Gastroesophageal sphincter (tissue), 4 donors: ENCODE results near the gene PLEKHA7. TPM values are rescaled to one million over a fixed set of nuclear protein-coding genes. Genes with fewer than 3 reads are reported as not detected.

Experiments
- ATAC-seq: fragments of 150-250 bp; one replicate; pipeline ENCODE4 v1.9.1; 2016; ENCODE audit warnings: mild to moderate bottlenecking, moderate library complexity
- H3K27ac ChIP-seq, 4 donors: fragments of 200-600 bp; sonication (generic) in 3 of 4; 1 replicate in 3 of 4; 2 replicates in 1 of 4; pipeline ENCODE4 v1.5.1; 2016 to 2019
- H3K27me3 ChIP-seq: fragments of 200-600 bp; sonication (generic); one replicate; pipeline ENCODE4 v1.5.1; 2019
- H3K36me3 ChIP-seq, 2 donors: fragments of 200-600 bp; sonication (generic); one replicate each; pipeline ENCODE4 v1.5.1; 2019; ENCODE audit warnings: control low read depth in 1 of 2
- H3K4me1 ChIP-seq, 3 donors: fragments of 200-600 bp; sonication (generic); 1 replicate in 2 of 3; 2 replicates in 1 of 3; pipeline ENCODE4 v1.5.1; 2016 to 2019; ENCODE audit warnings: control low read depth in 2 of 3
- H3K4me3 ChIP-seq, 2 donors: fragments of 200-600 bp; sonication (generic); one replicate each; pipeline ENCODE4 v1.5.1; 2019; ENCODE audit warnings: mild to moderate bottlenecking in 1 of 2, moderate library complexity in 1 of 2
- H3K9me3 ChIP-seq, 3 donors: fragments of 200-600 bp; sonication (generic); one replicate each; pipeline ENCODE4 v1.5.1; 2017 to 2019; ENCODE audit warnings: control low read depth in 2 of 3
- EP300 ChIP-seq: sonication (generic); formaldehyde crosslinking; IDR thresholded peaks from one replicate; pipeline ENCODE4 v1.6.1; 2017; ENCODE audit warnings: antibody characterized with exemption, mild to moderate bottlenecking
- POLR2A ChIP-seq, 2 donors: fragments of 450-650 bp; IDR thresholded peaks; one replicate each; pipeline ENCODE4 v1.6.1; 2017; ENCODE audit warnings: antibody characterized with exemption in 2 of 2, mild to moderate bottlenecking in 2 of 2, moderate library complexity in 1 of 2
- POLR2AphosphoS5 ChIP-seq: sonication (generic); formaldehyde crosslinking; IDR thresholded peaks from one replicate; pipeline ENCODE4 v1.6.1; 2017; ENCODE audit warnings: antibody characterized with exemption
- WGBS, 2 donors: methylation state at CpG; one replicate each; pipeline ENCODE4 v1.1.5; 2018; ENCODE audit warnings: low coverage in 1 of 2; 5-methylcytosine and 5-hydroxymethylcytosine counted together
- total RNA-seq, 4 donors: library from RNA; depleted of rRNA; stranded (reverse); fragments of >200 nt; gene quantifications; one replicate each; pipeline ENCODE4 v1.1.0, GENCODE V29; 2016
- TF ChIP-seq, protein P1 (sequence below), 4 experiments: fragments of 200-600 bp in 2 of 4; fragments of 450-650 bp in 2 of 4; sonication (generic) in 1 of 4; IDR thresholded peaks; one replicate each; pipeline ENCODE4 v1.5.1; 2017 to 2019; ENCODE audit warnings: antibody characterized with exemption in 4 of 4, mild to moderate bottlenecking in 2 of 4, moderate library complexity in 2 of 4

Gene PLEKHA7
- total RNA-seq, 4 donors from 2014 or later, result 8.6 to 13.2 (median 12.2) TPM

DNA sequence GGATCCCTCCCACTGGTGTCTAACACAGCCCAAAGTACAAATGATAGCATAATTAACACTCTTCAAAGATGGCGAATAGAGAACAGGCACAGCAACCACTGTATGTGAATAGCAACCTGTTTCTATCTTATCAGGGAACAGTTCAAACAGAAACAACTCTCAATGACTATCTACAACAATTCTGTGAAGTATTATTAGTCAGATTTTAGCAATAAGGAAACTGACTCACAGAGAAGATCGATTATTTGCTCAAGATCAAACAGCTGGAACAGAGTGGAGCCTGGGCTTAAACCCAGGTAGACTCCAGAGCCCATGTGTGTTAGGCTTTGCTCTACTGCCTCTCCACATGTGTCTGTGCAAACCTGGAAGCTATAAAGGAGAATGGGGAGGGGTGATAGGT lies 187.1 kb downstream of the PLEKHA7 start:
- no peak for ATAC-seq
- Histone ChIP-seq H3K27me3 (no peaks in the 10 kb centered on the region), H3K36me3 (peaks cover 0 to 19% of the 10 kb centered on the region in 2 donors), H3K27ac (no peak overlapping the region), H3K4me1 (no peaks in the 10 kb centered on the region), H3K9me3 (no peaks in the 10 kb centered on the region), H3K4me3 (no peak overlapping the region)
- WGBS, 2 donors, result 65 to 89% methylated on average over 1 to 2 of the region's 2 CpGs
- TF ChIP-seq POLR2A (IDR thresholded peaks at IDR 0.05) (no peak), EP300 (no peak), POLR2AphosphoS5 (no peak)
- TF ChIP-seq, protein P1, sequence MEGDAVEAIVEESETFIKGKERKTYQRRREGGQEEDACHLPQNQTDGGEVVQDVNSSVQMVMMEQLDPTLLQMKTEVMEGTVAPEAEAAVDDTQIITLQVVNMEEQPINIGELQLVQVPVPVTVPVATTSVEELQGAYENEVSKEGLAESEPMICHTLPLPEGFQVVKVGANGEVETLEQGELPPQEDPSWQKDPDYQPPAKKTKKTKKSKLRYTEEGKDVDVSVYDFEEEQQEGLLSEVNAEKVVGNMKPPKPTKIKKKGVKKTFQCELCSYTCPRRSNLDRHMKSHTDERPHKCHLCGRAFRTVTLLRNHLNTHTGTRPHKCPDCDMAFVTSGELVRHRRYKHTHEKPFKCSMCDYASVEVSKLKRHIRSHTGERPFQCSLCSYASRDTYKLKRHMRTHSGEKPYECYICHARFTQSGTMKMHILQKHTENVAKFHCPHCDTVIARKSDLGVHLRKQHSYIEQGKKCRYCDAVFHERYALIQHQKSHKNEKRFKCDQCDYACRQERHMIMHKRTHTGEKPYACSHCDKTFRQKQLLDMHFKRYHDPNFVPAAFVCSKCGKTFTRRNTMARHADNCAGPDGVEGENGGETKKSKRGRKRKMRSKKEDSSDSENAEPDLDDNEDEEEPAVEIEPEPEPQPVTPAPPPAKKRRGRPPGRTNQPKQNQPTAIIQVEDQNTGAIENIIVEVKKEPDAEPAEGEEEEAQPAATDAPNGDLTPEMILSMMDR (IDR thresholded peaks at IDR 0.05), result no peak

DNA sequence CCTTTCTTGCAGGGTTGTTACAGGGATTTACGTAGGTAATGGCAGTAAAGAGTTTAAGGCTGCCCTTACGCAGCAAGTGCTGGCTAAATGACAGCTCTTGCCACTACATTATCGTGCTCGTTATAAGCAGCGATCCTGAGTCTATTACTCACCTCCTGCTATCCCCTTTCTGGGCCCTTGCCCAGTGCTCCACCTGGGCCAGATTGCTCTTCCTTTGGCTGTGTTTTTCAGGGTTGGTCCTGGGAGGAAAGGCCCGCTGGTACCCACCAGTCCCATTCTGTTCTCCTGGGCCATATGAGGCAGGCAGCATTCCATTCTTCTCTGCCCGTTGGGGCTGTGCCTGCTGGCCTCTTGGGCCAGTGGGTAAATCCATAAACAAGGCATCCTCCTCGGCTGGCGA lies 188.2 kb downstream of the PLEKHA7 start:
- Histone ChIP-seq H3K36me3 (peaks cover 0 to 19% of the 10 kb centered on the region in 2 donors), H3K4me3 (no peak overlapping the region), H3K4me1 (no peaks in the 10 kb centered on the region), H3K9me3 (no peaks in the 10 kb centered on the region), H3K27ac (no peak overlapping the region), H3K27me3 (no peaks in the 10 kb centered on the region)
- no peak for ATAC-seq
- 60 to 80% methylated on average over 2 of the region's 9 CpGs for WGBS, 2 donors
- TF ChIP-seq POLR2A (IDR thresholded peaks at IDR 0.05) (no peak), EP300 (no peak), POLR2AphosphoS5 (no peak)
- TF ChIP-seq, protein P1 (IDR thresholded peaks at IDR 0.05), result no peak

DNA sequence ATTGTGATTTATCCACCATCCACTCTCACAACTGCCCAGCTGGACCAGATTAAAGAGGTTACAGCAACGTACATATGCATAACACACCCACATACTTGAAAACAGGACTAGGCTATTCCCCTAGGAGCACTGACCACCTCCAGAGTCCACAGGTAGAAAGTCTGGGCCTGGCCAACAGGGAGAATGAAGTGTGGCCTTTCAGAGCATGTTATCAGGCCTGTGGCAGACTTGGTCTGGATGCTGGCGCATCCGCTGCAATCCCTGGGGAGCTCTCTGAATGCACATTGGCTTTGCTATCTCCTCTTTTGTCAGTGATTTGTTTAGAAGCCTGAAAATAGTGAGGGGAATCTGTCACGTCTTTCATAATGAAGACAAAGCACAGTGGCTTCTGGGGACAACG lies 189.1 kb downstream of the PLEKHA7 start:
- Histone ChIP-seq H3K27me3 (no peaks in the 10 kb centered on the region), H3K4me1 (peaks cover 0 to 7% (median 6%) of the 10 kb centered on the region in 3 donors), H3K4me3 (no peak overlapping the region), H3K27ac (no peak overlapping the region), H3K9me3 (no peaks in the 10 kb centered on the region), H3K36me3 (peaks cover 0 to 19% of the 10 kb centered on the region in 2 donors)
- no peak for ATAC-seq
- TF ChIP-seq, protein P1 (IDR thresholded peaks at IDR 0.05), result no peak
- TF ChIP-seq POLR2A (IDR thresholded peaks at IDR 0.05) (no peak), EP300 (no peak), POLR2AphosphoS5 (no peak)
- 48 to 100% methylated on average over 2 to 4 of the region's 5 CpGs for WGBS, 2 donors

DNA sequence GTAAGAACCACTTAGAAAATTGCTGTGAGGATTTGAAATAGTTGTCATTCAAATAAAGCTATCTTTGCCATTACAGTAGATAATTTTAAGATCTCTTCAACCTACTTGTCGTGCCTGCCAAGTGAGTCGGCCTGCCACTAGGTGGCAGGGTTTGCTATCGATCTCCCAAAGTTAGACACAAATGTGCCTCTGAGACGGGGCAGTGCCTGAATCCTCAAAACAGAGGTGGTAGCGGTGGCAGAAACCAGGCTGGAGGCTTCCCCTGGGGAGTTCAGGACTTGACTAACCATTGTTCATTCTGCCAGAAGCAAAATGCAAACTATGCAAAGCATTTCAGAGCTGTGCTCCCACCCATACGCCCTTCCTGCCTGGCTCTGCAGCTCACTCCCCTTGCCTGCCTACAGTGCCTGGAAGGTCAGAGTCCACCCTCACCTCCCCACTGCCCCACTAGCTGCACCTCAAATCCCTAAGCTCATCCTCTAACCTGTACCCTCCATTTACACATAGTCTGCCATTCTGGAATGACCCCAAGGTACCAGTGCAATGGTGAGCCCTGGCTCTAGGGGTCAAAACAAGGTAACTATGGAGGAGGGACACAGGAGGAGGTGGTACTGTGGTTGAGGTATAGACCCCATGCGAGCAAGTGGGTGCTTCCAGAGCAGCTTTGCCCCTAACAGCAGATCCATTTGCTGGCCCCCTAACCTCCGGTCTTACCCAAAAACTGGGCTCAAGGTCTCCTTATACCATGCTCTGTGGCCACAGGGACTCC lies 193.7 kb downstream of the PLEKHA7 start:
- Histone ChIP-seq H3K9me3 (no peaks in the 10 kb centered on the region), H3K4me1 (peaks cover 0 to 8% (median 6%) of the 10 kb centered on the region in 3 donors), H3K36me3 (peaks cover 0 to 24% of the 10 kb centered on the region in 2 donors), H3K27ac (no peak overlapping the region), H3K4me3 (no peak overlapping the region), H3K27me3 (no peaks in the 10 kb centered on the region)
- TF ChIP-seq, protein P1 (IDR thresholded peaks at IDR 0.05), result peak in 3 of 4 experiments; percentile 70 to 79 (median 78)
- no peak for TF ChIP-seq POLR2A (IDR thresholded peaks at IDR 0.05)
- ATAC-seq, result peak; percentile 72
- WGBS, 2 donors, result 29 to 33% methylated on average over 3 to 7 of the region's 8 CpGs

DNA sequence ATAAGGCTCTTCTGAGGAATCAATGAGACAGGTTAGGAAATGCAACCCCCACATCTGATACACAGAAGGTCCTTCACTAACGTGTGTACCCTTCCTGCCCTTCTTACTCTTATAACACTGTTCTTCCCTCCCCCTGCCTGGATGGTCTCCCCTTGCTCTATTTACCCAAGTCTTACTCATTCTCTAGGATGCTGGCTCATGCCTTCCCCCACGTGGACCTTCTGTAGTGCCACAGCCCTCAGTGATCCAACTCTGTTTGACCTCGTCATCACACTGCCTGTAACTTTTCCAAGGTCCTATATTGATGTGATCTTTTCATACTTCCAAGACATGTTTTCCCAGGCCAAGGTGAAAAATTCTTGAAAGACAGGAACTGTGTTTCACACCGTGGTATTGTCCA lies 195.9 kb downstream of the PLEKHA7 start:
- TF ChIP-seq, protein P1 (IDR thresholded peaks at IDR 0.05), result no peak
- no peak for TF ChIP-seq EP300
- no peak for TF ChIP-seq POLR2A (IDR thresholded peaks at IDR 0.05)
- no peak for TF ChIP-seq POLR2AphosphoS5
- Histone ChIP-seq H3K27ac (no peak overlapping the region), H3K27me3 (no peaks in the 10 kb centered on the region), H3K9me3 (no peaks in the 10 kb centered on the region), H3K36me3 (peaks cover 0 to 36% of the 10 kb centered on the region in 2 donors), H3K4me3 (no peak overlapping the region), H3K4me1 (peaks cover 0 to 8% (median 6%) of the 10 kb centered on the region in 3 donors)
- no peak for ATAC-seq
- 75 to 80% methylated on average over 4 of the region's 4 CpGs for WGBS, 2 donors
